Breast epithelium (tissue), 3 donors: ENCODE results near the gene CCDC88C.

Experiments used
- POLR2A ChIP-seq: fragments of 450-650 bp; IDR thresholded peaks from one replicate; pipeline ENCODE4 v1.6.1; 2016; ENCODE audit warnings: antibody characterized with exemption, mild to moderate bottlenecking, moderate library complexity
- POLR2AphosphoS5 ChIP-seq, 3 donors: sonication (generic); formaldehyde crosslinking; IDR thresholded peaks; one replicate each; pipeline ENCODE4 v1.6.1; 2017; ENCODE audit warnings: antibody characterized with exemption in 3 of 3
- TF ChIP-seq, protein P1 (sequence below), 3 donors: fragments of 450-650 bp; IDR thresholded peaks; one replicate each; pipeline ENCODE4 v1.5.1; 2016 to 2017; ENCODE audit warnings: antibody characterized with exemption in 3 of 3, mild to moderate bottlenecking in 3 of 3, moderate library complexity in 3 of 3

DNA sequence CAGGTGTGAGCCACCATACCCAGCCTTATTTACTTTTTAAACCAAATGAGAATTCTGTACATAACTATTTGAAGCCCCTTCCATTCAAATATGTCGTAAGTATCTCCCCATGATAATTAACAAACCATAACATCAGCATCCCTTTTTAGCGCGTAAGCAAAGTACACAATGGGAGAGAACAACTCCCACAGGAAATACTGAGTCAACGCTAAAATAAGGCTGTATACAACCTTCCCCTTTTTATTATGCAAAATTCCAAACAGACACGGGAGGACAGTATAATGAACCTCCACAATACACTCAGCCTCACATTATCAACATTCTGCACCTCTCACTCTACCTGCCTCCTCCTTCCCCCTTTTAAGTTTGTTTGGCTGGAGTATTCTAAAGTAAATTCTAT lies 73.5 kb downstream of the CCDC88C start:
- TF ChIP-seq, protein P1, sequence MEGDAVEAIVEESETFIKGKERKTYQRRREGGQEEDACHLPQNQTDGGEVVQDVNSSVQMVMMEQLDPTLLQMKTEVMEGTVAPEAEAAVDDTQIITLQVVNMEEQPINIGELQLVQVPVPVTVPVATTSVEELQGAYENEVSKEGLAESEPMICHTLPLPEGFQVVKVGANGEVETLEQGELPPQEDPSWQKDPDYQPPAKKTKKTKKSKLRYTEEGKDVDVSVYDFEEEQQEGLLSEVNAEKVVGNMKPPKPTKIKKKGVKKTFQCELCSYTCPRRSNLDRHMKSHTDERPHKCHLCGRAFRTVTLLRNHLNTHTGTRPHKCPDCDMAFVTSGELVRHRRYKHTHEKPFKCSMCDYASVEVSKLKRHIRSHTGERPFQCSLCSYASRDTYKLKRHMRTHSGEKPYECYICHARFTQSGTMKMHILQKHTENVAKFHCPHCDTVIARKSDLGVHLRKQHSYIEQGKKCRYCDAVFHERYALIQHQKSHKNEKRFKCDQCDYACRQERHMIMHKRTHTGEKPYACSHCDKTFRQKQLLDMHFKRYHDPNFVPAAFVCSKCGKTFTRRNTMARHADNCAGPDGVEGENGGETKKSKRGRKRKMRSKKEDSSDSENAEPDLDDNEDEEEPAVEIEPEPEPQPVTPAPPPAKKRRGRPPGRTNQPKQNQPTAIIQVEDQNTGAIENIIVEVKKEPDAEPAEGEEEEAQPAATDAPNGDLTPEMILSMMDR (IDR thresholded peaks at IDR 0.05), result no peak
- TF ChIP-seq POLR2A, result no peak
- no peak for TF ChIP-seq POLR2AphosphoS5 (IDR thresholded peaks at IDR 0.05)
